Hepatic stellate cell (primary cell): ENCODE data around the gene LIPT2.
"Not testable (repeated sequence)": the region's sequence is repeated elsewhere in the genome, so short reads cannot be mapped to it uniquely, and the experiment has no call there.

Experiments used
- DNase-seq: peaks from one replicate; pipeline ENCODE4 v3.0.0; 2011; ENCODE audit warnings: low spot score

The LIPT2 gene

DNA sequence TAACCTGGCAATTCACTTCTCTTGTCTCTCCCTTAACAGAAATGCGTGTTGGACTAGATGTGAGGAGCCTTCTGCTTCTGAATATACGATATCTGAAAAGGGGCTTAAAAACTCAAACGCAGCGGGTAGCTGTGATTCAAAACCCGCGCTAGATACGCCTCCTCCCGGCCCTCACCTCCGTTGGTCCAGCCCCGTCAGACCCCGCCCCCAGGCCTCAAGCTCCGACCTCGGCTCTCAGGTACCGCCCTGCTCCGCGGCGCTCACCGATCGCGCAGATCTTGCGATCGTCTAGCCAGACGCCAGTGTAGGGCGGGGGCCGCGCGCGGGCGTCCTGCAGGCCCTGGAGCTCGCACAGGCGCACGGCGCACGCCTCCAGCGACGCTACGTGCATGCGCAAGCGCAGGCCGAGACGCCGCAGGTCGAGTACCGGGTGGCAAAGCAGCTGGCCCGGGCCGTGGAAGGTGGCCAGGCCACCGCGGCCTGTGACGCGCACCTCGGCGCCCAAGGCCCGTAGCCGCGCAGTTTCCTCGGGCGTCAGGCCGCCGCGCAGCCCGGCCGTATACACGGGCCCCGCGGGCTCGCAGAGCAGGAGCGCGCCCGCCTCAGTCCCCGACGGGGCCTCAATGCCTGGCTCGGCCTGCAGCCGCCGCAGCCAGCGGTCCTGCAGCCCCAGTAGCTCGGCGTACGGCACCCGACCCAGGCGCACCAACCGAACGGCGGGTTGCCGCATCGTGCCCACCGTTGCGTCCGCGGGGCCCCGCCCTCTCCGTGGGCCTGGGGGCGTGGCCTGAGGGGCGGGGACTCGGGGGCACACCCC, at the start of gene LIPT2:
TSS of gene LIPT2 (minus strand) at position 751 of the 817 bp plus-strand sequence. CDS start at position 730, 21 bp downstream.
- DNase-seq, result peak; percentile 90

GRCh38 chr11:74541466-74541865, 47.9 kb upstream of the LIPT2 start:
- no peak for DNase-seq

GRCh38 chr11:74540270-74540669, 46.7 kb upstream of the LIPT2 start:
- no peak for DNase-seq

DNA sequence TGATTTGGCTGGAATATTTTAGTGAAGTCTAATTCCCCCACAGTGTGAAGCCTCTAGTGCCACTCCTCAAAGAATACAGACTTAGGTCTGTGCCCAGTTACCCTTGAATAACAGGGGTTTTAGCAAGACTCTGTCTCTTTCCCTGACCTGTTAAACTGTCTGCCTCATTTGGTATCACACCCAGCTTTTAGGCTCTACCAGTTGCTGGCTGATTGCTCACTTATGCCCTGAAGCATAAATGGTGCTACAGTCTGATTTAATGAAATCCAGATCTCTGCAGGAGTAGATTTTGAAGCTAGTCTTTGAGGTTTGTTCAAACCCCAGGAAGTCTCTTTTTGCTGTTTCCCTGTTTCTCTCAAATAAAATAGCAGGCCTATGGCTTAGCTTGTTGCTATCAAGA, 45.2 kb upstream of the LIPT2 start:
- no peak for DNase-seq

GRCh38 chr11:74535371-74536160, 42.0 kb upstream of the LIPT2 start:
- DNase-seq, result no peak

DNA sequence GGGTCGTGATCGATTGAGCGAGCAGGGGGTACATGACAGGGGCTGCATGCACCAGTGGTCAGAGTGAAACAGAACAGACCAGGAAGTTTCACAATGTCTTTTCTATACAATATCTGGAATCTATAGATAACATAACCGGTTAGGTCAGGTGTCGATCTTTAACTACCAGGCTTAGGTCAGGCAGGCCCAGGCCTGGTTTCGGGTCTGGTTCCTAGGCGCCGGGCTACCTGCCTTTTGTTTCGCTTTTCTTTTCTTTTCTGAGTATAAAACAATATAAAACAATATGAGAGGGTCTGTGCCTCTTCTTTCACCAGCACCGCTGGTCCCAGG, 41.4 kb upstream of the LIPT2 start:
- DNase-seq, result not testable (repeated sequence)

GRCh38 chr11:74534216-74534945, 40.9 kb upstream of the LIPT2 start:
- no peak for DNase-seq

DNA sequence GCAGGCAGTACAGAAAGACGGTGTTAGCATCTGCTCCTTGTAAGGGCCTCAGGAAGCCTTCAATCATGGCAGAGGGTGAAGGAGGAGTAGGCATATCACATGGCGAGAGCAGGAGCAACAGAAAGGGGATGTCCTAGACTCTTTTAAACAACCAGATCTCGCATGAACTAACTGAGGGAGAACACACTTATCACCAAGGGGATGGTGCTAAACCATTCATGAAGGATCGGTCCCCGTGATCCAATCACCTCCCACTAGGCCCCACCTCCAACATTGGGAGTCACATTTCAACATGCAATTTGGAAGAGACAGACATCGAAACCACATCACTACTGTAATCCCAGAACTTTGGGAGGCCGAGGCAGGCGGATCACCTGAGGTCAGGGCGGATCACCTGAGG, 39.9 kb upstream of the LIPT2 start:
- no peak for DNase-seq

- DNase-seq, result no peak
Measured at GRCh38 chr11:74532501-74533246, 39.1 kb upstream of the LIPT2 start.

DNA sequence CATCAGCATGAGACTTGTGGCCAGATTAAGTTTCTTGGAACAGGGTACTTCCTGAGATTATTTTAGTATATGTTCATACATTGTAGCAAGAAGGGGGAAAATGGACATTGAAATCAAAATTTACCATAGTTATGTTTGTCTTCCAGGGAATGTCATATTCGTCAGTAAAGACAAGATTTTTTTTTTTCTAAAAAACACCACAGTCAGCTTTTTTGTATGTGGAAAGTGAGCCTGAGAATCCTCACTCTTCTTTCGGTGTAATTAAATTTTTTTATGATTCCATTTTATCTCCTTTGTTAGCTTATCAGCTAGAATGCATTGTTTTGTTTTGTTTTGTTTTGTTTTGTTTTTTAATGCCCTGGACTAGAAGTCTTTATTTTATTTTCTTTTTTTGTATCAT, 31.5 kb upstream of the LIPT2 start:
- no peak for DNase-seq

GRCh38 chr11:74524501-74524900, 31.0 kb upstream of the LIPT2 start:
- no peak for DNase-seq

- DNase-seq, result no peak
Measured at GRCh38 chr11:74522776-74523175, 29.3 kb upstream of the LIPT2 start.

DNA sequence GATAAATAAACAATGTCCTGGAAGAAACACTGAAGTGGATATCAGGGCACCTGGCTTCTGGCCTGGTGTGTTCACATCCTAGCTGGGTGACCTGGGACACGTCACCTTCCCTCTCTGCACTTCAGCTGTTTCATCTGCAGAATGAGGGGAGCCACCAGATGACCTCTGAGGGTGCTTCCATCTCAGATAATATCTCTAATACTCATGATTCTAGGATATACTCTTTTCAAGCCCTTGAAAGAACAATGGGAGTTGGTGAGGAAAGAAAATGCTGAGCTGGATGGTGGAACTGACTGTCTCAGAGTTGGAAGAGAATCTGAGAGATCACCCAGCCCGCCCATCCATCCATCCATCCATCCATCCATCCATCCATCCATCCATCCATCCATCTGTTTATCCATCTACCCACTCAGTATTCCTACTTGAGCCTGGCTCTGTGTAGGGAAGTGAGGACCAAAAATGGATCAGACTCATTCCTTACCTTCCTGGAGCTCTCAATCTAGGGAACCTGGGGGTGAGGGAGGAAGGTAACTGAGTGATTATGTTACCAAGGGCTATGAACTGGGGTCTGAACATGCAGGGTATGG, 28.2 kb upstream of the LIPT2 start:
- DNase-seq, result no peak

GRCh38 chr11:74520927-74521665, 27.6 kb upstream of the LIPT2 start:
- no peak for DNase-seq

- DNase-seq, result no peak
Measured at GRCh38 chr11:74520316-74520715, 26.8 kb upstream of the LIPT2 start.

- DNase-seq, result no peak
Measured at GRCh38 chr11:74519710-74520109, 26.2 kb upstream of the LIPT2 start.

- not testable (repeated sequence) for DNase-seq
Measured at GRCh38 chr11:74517592-74517991, 24.1 kb upstream of the LIPT2 start.

- no peak for DNase-seq
Measured at GRCh38 chr11:74507582-74507981, 14.1 kb upstream of the LIPT2 start.

- no peak for DNase-seq
Measured at GRCh38 chr11:74506823-74507222, 13.3 kb upstream of the LIPT2 start.

DNA sequence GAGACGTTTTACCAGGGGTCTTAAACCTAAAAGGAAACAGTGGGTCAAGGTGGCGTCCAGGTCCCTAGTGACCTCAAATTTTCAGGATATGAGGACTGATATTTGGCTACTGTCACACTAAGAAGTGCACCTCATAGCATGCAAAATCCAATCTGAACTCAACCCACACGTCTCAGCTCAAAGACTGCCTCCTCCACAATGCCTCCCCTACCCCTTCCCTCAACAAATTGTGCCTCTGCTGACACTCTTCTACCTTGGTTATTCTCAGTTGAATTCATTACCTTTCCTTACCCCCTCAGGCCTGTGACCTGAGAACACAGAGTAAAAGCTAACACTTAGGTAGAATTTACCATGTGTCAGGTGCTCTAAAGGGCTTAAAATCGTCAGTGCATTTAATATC, 12.4 kb upstream of the LIPT2 start:
- no peak for DNase-seq

GRCh38 chr11:74504100-74504691, 10.7 kb upstream of the LIPT2 start:
- no peak for DNase-seq
